Esophagus squamous epithelium (tissue), 4 donors: ENCODE data around the gene KRTAP12-3.

ENCODE experiments used
- CTCF ChIP-seq, 6 experiments: fragments of 450-650 bp in 4 of 6; fragments of 200-600 bp in 2 of 6; sonication (generic) in 2 of 6; IDR thresholded peaks; one replicate each; pipeline ENCODE4 v1.5.1; 2016 to 2019; ENCODE audit warnings: antibody characterized with exemption in 6 of 6, mild to moderate bottlenecking in 4 of 6, moderate library complexity in 4 of 6
- POLR2A ChIP-seq, 4 donors: fragments of 450-650 bp; IDR thresholded peaks; one replicate each; pipeline ENCODE4 v1.6.1; 2017; ENCODE audit warnings: antibody characterized with exemption in 4 of 4, mild to moderate bottlenecking in 4 of 4, moderate library complexity in 3 of 4

GRCh38 chr21:44611551-44611950 is 46.2 kb upstream of the KRTAP12-3 start:
- no peak for TF ChIP-seq CTCF (IDR thresholded peaks at IDR 0.05)
- TF ChIP-seq POLR2A (IDR thresholded peaks at IDR 0.05): no peak
